ENCODE results near the gene PGM1. TPM values are rescaled to one million over a fixed set of nuclear protein-coding genes. Genes with fewer than 3 reads are reported as not detected.

Gene PGM1
- total RNA-seq, 1 experiment from 2014 or later: 10.7 TPM

DNA sequence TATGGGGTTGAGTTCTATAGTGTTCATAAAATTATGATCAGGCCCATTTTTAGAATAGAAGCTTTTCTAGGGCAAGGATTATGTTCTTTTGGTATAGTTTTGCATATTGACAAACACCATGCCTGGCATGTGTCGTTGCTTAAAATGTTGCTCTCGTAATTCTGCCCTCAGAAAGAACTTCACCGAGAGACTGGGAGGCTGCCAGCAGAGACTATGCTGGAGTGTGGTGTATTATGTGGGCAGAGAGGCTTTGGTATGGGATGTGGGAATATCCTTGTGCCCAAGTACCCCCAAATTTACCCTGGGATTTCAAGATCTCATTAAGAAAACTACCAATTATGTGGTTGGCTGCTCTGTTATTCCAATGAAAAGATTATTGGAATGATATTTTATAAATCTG lies 27.9 kb downstream of the PGM1 start:
- BruUV-seq (replicated peaks): no TSS peak
- CTCF ChIA-PET: interaction anchor here (1.1 kb wide), 1 partner anchor 71 kb away, joined by 5 read pairs; no protein-coding TSS in a partner anchor
- DNase-seq (ENCODE audit: low spot score): no peak
- Histone ChIP-seq H3K9me3 (ENCODE audit: low read depth, low read length, poor library complexity, severe bottlenecking) (no peaks in the 10 kb centered on the region), H3K4me1 (ENCODE audit: insufficient read depth, low read length, poor library complexity, severe bottlenecking) (no peaks in the 10 kb centered on the region), H3K4me3 (ENCODE audit: low read depth, low read length, poor library complexity, severe bottlenecking) (no peak overlapping the region), H3K27ac (ENCODE audit: low read depth, low read length, poor library complexity, severe bottlenecking) (no peak overlapping the region), H3K36me3 (ENCODE audit: insufficient read depth, low read length, poor library complexity, severe bottlenecking) (no peaks in the 10 kb centered on the region), H3K27me3 (replicated peaks; ENCODE audit: insufficient read depth, low read depth, low read length, poor library complexity) (no peaks in the 10 kb centered on the region)
- no peak for TF ChIP-seq EZH2 (IDR thresholded peaks at IDR 0.05; ENCODE audit: borderline replicate concordance, low read depth, low read length, poor library complexity, severe bottlenecking)
- TF ChIP-seq, protein P1, sequence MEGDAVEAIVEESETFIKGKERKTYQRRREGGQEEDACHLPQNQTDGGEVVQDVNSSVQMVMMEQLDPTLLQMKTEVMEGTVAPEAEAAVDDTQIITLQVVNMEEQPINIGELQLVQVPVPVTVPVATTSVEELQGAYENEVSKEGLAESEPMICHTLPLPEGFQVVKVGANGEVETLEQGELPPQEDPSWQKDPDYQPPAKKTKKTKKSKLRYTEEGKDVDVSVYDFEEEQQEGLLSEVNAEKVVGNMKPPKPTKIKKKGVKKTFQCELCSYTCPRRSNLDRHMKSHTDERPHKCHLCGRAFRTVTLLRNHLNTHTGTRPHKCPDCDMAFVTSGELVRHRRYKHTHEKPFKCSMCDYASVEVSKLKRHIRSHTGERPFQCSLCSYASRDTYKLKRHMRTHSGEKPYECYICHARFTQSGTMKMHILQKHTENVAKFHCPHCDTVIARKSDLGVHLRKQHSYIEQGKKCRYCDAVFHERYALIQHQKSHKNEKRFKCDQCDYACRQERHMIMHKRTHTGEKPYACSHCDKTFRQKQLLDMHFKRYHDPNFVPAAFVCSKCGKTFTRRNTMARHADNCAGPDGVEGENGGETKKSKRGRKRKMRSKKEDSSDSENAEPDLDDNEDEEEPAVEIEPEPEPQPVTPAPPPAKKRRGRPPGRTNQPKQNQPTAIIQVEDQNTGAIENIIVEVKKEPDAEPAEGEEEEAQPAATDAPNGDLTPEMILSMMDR (conservative IDR thresholded peaks at IDR 0.05; ENCODE audit: low read depth, low read length): no peak
- POLR2A ChIA-PET (ENCODE audit: low non-redundant PET): no interaction called here
- intact Hi-C loops (cut with micrococcal nuclease; ENCODE audit: unreplicated experiment): loop anchor here (10.0 kb wide), 1 partner anchor 144 kb away; no protein-coding TSS in a partner anchor

DNA sequence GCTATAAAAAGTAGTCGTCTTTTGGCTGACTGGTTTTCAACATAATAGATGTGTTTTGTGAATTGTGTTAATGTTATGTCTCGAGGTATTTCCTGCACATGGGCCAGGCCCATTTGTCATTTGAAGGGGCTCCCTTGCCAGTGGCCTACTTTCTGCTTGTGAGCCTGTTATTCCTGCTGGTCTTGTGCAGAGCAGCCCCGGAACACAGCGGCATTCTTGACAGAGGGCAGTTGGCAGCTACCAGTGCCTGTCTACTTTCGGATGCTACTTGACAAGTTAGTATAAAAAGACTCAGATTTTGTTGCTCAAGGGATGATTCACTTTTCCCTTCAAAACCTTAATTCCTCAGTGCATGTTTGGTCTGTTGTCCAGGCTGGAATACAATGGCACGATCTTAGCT lies 28.5 kb downstream of the PGM1 start:
- DNase-seq (ENCODE audit: low spot score): no peak
- Histone ChIP-seq H3K27ac (ENCODE audit: low read depth, low read length, poor library complexity, severe bottlenecking) (no peak overlapping the region), H3K9me3 (ENCODE audit: low read depth, low read length, poor library complexity, severe bottlenecking) (no peaks in the 10 kb centered on the region), H3K27me3 (replicated peaks; ENCODE audit: insufficient read depth, low read depth, low read length, poor library complexity) (no peaks in the 10 kb centered on the region), H3K4me3 (ENCODE audit: low read depth, low read length, poor library complexity, severe bottlenecking) (no peak overlapping the region), H3K4me1 (ENCODE audit: insufficient read depth, low read length, poor library complexity, severe bottlenecking) (no peaks in the 10 kb centered on the region), H3K36me3 (ENCODE audit: insufficient read depth, low read length, poor library complexity, severe bottlenecking) (no peaks in the 10 kb centered on the region)
- POLR2A ChIA-PET (ENCODE audit: low non-redundant PET): no interaction called here
- intact Hi-C loops (cut with micrococcal nuclease; ENCODE audit: unreplicated experiment): loop anchor here (10.0 kb wide), 1 partner anchor 143 kb away; no protein-coding TSS in a partner anchor
- CTCF ChIA-PET: no interaction called here
- TF ChIP-seq, protein P1 (conservative IDR thresholded peaks at IDR 0.05; ENCODE audit: low read depth, low read length): no peak
- TF ChIP-seq EZH2 (IDR thresholded peaks at IDR 0.05; ENCODE audit: borderline replicate concordance, low read depth, low read length, poor library complexity, severe bottlenecking): no peak
- no TSS peak for BruUV-seq (replicated peaks)

- DNase-seq (ENCODE audit: low spot score): no peak
- Histone ChIP-seq H3K27me3 (replicated peaks; ENCODE audit: insufficient read depth, low read depth, low read length, poor library complexity) (no peaks in the 10 kb centered on the region), H3K27ac (ENCODE audit: low read depth, low read length, poor library complexity, severe bottlenecking) (no peak overlapping the region), H3K9me3 (ENCODE audit: low read depth, low read length, poor library complexity, severe bottlenecking) (no peaks in the 10 kb centered on the region), H3K36me3 (ENCODE audit: insufficient read depth, low read length, poor library complexity, severe bottlenecking) (no peaks in the 10 kb centered on the region), H3K4me3 (ENCODE audit: low read depth, low read length, poor library complexity, severe bottlenecking) (no peak overlapping the region), H3K4me1 (ENCODE audit: insufficient read depth, low read length, poor library complexity, severe bottlenecking) (no peaks in the 10 kb centered on the region)
- intact Hi-C loops (cut with micrococcal nuclease; ENCODE audit: unreplicated experiment): loop anchor here (10.0 kb wide), 1 partner anchor 142 kb away; no protein-coding TSS in a partner anchor
- ChIA-PET POLR2A (ENCODE audit: low non-redundant PET) (no interaction called here), CTCF (no interaction called here)
- TF ChIP-seq EZH2 (IDR thresholded peaks at IDR 0.05; ENCODE audit: borderline replicate concordance, low read depth, low read length, poor library complexity, severe bottlenecking): no peak
- TF ChIP-seq, protein P1 (conservative IDR thresholded peaks at IDR 0.05; ENCODE audit: low read depth, low read length): no peak
- no TSS peak for BruUV-seq (replicated peaks)
Measured at GRCh38 chr1:63622849-63623566, 29.8 kb downstream of the PGM1 start.
